Mucosa of rectum (tissue), 2 donors: ENCODE results near the gene PICK1.

Experiments used
- H3K27ac ChIP-seq, 2 donors: one replicate each; pipeline ENCODE4 v1.7.0; 2013; ENCODE audit warnings: inconsistent platforms in 2 of 2, low read depth in 2 of 2, low read length in 2 of 2
- H3K27me3 ChIP-seq, 2 donors: one replicate each; pipeline ENCODE4 v1.7.0; 2013; ENCODE audit warnings: low read length in 2 of 2; ENCODE audit not compliant: control insufficient read depth in 2 of 2, insufficient read depth in 2 of 2
- H3K36me3 ChIP-seq, 2 donors: one replicate each; pipeline ENCODE4 v1.7.0; 2013; ENCODE audit warnings: low read length in 2 of 2; ENCODE audit not compliant: control insufficient read depth in 2 of 2, insufficient read depth in 2 of 2
- H3K4me1 ChIP-seq, 2 donors: one replicate each; pipeline ENCODE4 v1.7.0; 2013; ENCODE audit warnings: low read length in 2 of 2, mild to moderate bottlenecking in 1 of 2; ENCODE audit not compliant: control insufficient read depth in 2 of 2, insufficient read depth in 2 of 2
- H3K4me3 ChIP-seq, 2 donors: one replicate each; pipeline ENCODE4 v1.7.0; 2013; ENCODE audit warnings: low read length in 2 of 2
- H3K9ac ChIP-seq, 2 donors: one replicate each; pipeline ENCODE4 v1.7.0; 2013; ENCODE audit warnings: low read length in 2 of 2, low read depth in 1 of 2, mild to moderate bottlenecking in 1 of 2
- H3K9me3 ChIP-seq, 2 donors: one replicate each; pipeline ENCODE4 v1.7.0; 2013; ENCODE audit warnings: low read length in 2 of 2; ENCODE audit not compliant: control insufficient read depth in 2 of 2
- donor health status: healthy.
- donor health status: Normal muscosa, but diverticular disease.

Gene PICK1

GRCh38 chr22:38083931-38084631 is 26.9 kb downstream of the PICK1 start, which contains the start of gene SLC16A8:
SLC16A8 (minus strand) TSS chr22:38084184; CDS start chr22:38082873, 1,311 bp downstream.
- H3K4me1 ChIP-seq = peaks cover 12 to 15% of the 10 kb centered on the region in 2 donors
- H3K27ac ChIP-seq = no peak within 1 kb of the TSS
- H3K36me3 ChIP-seq = peaks cover 8 to 17% of the 10 kb centered on the region in 2 donors
- H3K9ac ChIP-seq = no peak within 1 kb of the TSS
- H3K4me3 ChIP-seq = no peak within 1 kb of the TSS
- H3K27me3 ChIP-seq = peaks cover 6 to 12% of the 10 kb centered on the region in 2 donors
- no peaks in the 10 kb centered on the region for H3K9me3 ChIP-seq

- peaks cover 8 to 17% of the 10 kb centered on the region in 2 donors for H3K36me3 ChIP-seq
- H3K4me3 ChIP-seq = no peak overlapping the region
- peaks cover 12 to 15% of the 10 kb centered on the region in 2 donors for H3K4me1 ChIP-seq
- no peak overlapping the region for H3K9ac ChIP-seq
- no peak overlapping the region for H3K27ac ChIP-seq
- peaks cover 6 to 12% of the 10 kb centered on the region in 2 donors for H3K27me3 ChIP-seq
- H3K9me3 ChIP-seq = no peaks in the 10 kb centered on the region
Measured at GRCh38 chr22:38085056-38085455, 27.9 kb downstream of the PICK1 start.

- Histone ChIP-seq H3K27ac (no peak overlapping the region), H3K9ac (no peak overlapping the region), H3K4me3 (no peak overlapping the region), H3K4me1 (peaks cover 10 to 15% of the 10 kb centered on the region in 2 donors), H3K36me3 (peaks cover 12 to 20% of the 10 kb centered on the region in 2 donors), H3K27me3 (peaks cover 6 to 12% of the 10 kb centered on the region in 2 donors), H3K9me3 (no peaks in the 10 kb centered on the region)
Measured at GRCh38 chr22:38085501-38085900, 28.3 kb downstream of the PICK1 start.

GRCh38 chr22:38086001-38086845 is 29.0 kb downstream of the PICK1 start:
- no peak overlapping the region for H3K4me3 ChIP-seq
- H3K4me1 ChIP-seq = peaks cover 7 to 10% of the 10 kb centered on the region in 2 donors
- H3K9me3 ChIP-seq = no peaks in the 10 kb centered on the region
- no peak overlapping the region for H3K27ac ChIP-seq
- H3K36me3 ChIP-seq = peaks cover 13 to 21% of the 10 kb centered on the region in 2 donors
- H3K27me3 ChIP-seq = peaks cover 6 to 12% of the 10 kb centered on the region in 2 donors
- H3K9ac ChIP-seq = no peak overlapping the region

- Histone ChIP-seq H3K4me1 (peaks cover 2 to 3% of the 10 kb centered on the region in 2 donors), H3K9me3 (no peaks in the 10 kb centered on the region), H3K4me3 (no peak overlapping the region), H3K27ac (no peak overlapping the region), H3K36me3 (peaks cover 13 to 24% of the 10 kb centered on the region in 2 donors), H3K9ac (no peak overlapping the region), H3K27me3 (peaks cover under 1 to 9% of the 10 kb centered on the region in 2 donors)
Measured at GRCh38 chr22:38086942-38087341, 29.7 kb downstream of the PICK1 start.

GRCh38 chr22:38087855-38088254 is 30.7 kb downstream of the PICK1 start:
- H3K27me3 ChIP-seq = peaks cover 0 to 4% of the 10 kb centered on the region in 2 donors
- H3K27ac ChIP-seq = no peak overlapping the region
- peaks cover 0 to 1% of the 10 kb centered on the region in 2 donors for H3K4me1 ChIP-seq
- H3K9ac ChIP-seq = no peak overlapping the region
- H3K4me3 ChIP-seq = no peak overlapping the region
- H3K9me3 ChIP-seq = no peaks in the 10 kb centered on the region
- H3K36me3 ChIP-seq = peaks cover 15 to 29% of the 10 kb centered on the region in 2 donors

- H3K36me3 ChIP-seq = peaks cover 22 to 35% of the 10 kb centered on the region in 2 donors
- no peak overlapping the region for H3K4me3 ChIP-seq
Measured at GRCh38 chr22:38088629-38089473, 31.6 kb downstream of the PICK1 start.

GRCh38 chr22:38089474-38089851 is 32.3 kb downstream of the PICK1 start:
- Histone ChIP-seq H3K9ac (no peak overlapping the region), H3K27ac (no peak overlapping the region), H3K4me3 (no peak overlapping the region)

More at GRCh38 chr22:38088629-38089473, 31.6 kb downstream of the PICK1 start:
- Histone ChIP-seq H3K9me3 (no peaks in the 10 kb centered on the region), H3K4me1 (no peaks in the 10 kb centered on the region), H3K27ac (no peak overlapping the region), H3K9ac (no peak overlapping the region), H3K27me3 (no peaks in the 10 kb centered on the region)

GRCh38 chr22:38097058-38097457 is 39.9 kb downstream of the PICK1 start:
- Histone ChIP-seq H3K9ac (no peak overlapping the region), H3K36me3 (peaks cover 17 to 18% of the 10 kb centered on the region in 2 donors), H3K27me3 (no peaks in the 10 kb centered on the region), H3K4me3 (no peak overlapping the region), H3K27ac (no peak overlapping the region), H3K4me1 (peaks cover 2 to 3% of the 10 kb centered on the region in 2 donors), H3K9me3 (no peaks in the 10 kb centered on the region)

More at GRCh38 chr22:38089474-38089851, 32.3 kb downstream of the PICK1 start:
- Histone ChIP-seq H3K27me3 (no peaks in the 10 kb centered on the region), H3K36me3 (peaks cover 26 to 35% of the 10 kb centered on the region in 2 donors), H3K9me3 (no peaks in the 10 kb centered on the region), H3K4me1 (no peaks in the 10 kb centered on the region)
